GM21528 (cell line): ENCODE data around the gene CHN2.
"Not testable (repeated sequence)": the region's sequence is repeated elsewhere in the genome, so short reads cannot be mapped to it uniquely, and the experiment has no call there.

Experiments
- ATAC-seq: cut with Tn5 transposase; IDR thresholded peaks from one replicate; pipeline ENCODE4 v1.9.1; 2021; ENCODE audit warnings: mild to moderate bottlenecking, moderate library complexity; ENCODE audit not compliant: unreplicated experiment, low FRiP score

Gene CHN2

DNA sequence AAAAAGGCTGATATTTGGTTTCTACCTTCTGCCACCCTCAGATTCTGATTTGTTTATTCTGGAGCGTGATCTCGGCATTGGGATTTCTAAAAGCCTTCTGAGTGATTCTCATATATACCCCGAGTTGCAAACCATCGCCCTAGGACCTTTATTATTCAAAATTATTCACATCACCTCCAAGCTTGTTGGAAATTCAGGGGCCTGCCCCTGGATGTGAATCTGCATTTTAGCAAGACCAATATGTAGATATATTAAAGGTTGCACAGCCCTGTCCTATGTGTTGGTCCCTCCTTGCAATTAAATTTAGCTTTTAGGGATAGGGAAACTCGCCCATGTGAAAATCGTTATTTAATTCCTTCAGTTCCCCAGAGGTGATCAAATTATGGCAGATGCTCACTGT lies 9.0 kb upstream of the CHN2 start:
- ATAC-seq, result no peak

DNA sequence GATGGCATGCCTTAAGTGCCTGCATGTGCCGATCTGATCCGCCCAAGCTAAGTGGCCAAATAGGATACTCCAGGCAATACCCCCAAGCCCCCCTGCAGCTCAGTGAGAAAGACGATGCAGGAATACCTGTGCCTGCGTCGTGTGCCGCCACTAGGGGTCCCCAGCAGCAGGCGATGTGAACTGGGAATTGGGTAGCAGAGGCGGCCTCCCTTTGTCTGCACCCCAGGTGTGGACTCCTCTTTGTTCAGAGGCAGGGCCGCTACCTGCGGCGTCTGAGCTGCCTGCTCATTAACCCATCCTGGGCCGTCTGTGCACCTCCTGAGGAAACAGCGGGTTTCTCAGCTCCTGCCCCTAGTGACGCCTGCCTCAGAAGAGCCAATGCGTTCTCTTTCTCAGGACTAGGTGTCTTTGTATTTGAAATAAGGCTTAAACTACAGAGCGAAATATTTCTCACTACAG lies 4.8 kb upstream of the CHN2 start:
- ATAC-seq, result no peak

DNA sequence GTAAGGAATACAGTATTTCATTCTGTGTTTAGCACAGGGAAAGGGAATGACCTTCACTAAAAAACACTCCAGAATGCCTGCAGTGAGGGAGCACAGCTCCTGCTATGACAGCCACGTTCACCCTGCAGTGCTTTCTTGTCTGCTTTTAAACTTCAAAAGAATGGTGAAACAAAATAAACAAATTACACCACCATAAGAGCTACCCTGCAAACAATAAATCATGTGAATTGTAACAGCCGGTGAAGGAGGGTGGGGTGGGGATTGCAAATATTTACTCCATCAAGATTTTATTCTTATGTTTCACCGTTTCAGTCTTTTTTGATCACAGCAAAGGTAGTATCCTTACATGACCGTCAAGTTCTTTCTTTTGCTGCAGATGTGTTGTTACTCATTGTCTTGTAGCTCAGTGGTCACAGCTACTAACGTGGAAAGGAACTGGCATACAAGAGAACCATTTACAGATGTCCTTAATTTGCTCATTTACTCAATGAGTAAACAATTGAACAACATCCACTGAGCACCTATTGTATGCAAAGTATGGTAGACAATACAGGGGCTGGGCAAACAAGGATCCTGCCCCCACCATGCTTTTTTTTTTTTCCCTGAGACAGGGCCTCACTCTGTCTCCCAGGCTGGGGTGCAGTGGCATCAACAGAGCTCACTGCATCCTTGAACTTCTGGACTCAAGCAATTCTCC lies 4.1 kb upstream of the CHN2 start:
- no peak for ATAC-seq

DNA sequence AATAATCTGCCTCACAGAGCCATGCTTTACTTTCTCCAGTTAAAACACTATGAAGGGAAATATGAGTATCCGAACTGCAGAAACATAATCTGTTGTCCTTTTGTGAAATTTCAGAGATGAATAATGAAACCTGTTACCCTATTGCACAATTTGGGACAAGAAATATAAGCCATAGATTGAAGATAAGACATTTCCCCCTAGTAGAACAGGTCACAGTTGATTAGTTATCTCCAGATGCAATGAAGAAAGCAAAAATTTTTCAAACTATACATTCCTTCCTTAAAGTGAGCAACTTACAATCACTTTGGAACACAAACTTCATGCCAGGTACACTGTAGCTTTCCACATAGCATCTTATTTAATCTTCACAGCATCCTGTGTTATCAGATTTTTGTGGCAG lies 2.3 kb upstream of the CHN2 start:
- ATAC-seq, result no peak

DNA sequence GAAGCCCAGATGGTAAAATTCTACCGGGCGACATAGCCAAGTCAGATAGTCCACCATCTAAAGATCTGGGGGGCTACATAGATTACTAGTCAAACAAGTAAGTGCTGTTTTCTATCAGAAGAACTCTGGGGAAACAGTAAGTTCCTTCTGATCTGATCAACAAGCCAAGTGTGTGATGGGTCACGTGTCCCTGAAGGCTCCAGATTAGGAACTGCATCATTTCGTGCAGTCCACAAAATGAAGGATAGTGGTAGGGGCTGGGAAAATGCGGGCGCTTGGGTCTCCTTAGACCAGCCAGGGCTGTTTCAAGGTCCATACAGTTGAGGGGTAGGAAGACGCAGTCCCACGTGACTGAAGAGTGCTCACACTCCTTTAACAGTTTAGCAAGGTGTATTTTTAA lies 1.8 kb upstream of the CHN2 start:
- no peak for ATAC-seq

DNA sequence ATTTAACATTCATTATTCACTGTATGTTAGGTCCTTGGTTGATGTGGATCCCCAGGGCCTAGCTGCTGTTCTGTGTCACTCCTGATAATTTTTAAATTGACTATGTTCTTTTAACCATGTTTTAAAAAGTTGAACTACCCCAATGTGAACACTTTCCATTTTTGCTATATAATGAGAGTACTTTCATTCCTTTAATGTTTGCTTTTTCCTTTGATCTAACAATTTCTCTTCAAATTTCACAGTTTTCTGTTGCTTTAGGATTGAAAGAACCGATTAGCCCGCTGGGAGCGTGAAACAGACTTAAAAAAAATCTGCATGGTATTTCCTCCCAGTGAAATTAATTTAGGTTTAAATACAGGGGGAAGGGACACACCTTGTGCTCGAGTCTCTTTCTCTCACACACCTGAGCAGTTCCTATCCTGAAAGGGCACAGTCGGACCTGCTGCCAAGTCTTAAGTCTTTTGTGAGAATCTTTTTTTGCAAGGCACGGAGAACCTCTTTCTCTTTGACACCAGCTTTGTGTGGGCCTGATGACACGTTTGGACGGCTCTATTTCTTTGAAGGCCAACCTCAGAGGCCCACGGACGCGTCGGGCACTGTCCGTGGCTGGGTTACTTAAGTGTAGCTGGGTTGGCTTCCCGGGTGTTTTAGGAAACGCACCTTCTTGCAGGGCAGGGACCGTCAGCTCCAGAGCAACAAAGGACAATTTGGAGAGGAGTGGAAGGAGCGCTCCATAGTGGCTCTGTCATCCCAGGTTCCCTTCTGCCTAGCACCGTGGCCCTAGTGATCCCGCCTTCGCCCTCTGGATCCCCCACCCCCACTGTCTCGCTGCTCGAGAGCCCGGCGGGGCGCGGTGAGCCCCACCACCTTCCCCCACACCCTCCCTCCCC lies 1.0 kb upstream of the CHN2 start:
- ATAC-seq, result no peak

DNA sequence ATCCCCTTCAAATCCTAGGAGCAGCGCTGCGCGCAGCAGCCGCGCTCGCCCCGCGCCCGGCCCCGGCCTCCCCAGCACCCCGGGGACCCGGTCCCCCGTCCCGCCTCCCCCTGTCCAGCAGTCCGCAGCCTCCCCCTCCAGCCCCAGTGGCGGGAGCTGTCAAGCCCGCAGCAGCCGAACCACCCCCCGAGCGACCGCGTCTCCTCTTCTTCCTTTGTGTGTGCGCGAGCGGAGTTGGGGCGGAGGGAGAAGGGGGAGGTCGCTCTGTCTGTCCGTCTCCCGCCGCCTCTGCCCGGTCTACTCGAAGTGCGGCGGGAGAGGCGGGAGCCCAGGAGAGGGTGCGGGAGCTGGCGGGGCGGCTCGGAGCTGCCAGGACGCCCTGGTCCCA lies 375 bp upstream of the CHN2 start:
- no peak for ATAC-seq

DNA sequence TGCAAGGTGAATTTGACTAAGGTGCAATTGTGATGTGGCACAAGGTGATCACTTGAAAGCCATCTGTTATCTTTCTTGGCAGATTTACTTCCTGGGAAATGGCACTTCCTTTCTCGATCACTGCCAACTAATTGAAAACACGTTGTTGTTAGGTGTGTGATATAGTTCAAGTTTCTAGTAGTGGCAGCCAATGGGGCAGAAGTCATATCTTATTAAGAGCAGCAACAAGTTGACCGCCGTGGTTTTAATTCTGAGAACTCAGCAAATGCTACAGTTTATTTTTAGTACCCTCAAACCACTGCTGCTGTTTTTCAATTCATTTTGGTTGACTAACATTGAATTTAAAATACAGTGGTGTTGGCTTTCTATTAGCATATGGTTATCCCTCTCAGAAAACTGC lies 1.6 kb downstream of the CHN2 start:
- no peak for ATAC-seq

DNA sequence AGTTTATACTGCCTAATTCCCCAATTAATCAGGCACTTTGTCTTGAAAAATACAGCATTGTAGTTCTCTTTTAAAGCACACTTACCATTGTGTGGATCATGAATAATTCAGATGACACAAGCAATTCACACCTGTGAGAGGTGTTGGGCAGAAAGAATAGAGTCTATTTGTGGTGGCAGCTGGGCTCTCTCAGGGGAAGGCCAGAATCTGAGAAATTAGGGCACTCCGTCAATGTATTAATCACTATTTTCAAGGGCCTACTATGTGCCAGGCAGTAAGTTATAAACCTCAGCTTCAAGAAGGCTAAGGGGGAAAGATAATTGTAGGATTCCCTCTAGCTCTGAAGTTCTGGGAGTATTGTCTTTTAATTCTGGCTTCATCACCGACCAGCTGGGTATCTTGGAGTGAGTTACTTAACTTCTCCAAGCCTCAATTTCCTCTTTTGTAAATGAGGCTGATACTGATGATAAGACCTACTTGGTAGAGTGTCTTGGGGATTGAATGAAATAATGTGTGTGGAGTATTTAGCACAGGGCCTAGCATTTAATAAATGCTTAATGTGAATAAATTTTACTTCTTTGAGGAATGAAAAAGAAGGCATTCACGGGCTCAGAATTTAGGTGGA lies 2.5 kb downstream of the CHN2 start:
- no peak for ATAC-seq

DNA sequence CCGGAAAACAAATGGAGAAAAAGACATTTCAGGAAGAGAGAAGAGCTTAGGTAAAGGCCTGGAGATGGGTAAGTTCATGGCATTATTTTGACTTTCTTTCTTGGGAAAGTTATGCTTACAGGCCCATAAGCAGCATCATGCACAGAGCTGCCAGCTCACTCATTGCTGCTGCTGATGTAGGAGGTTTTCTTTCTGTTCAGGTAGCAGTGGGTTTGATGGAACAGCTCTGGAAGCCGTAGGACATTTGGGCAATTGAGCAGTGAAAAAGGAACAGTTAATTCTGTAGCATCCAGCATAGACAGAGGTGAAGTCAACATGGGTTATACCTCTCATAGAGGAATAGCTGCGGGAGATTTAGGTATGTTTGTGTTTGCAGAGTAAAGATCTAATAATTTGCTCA lies 3.3 kb downstream of the CHN2 start:
- no peak for ATAC-seq

DNA sequence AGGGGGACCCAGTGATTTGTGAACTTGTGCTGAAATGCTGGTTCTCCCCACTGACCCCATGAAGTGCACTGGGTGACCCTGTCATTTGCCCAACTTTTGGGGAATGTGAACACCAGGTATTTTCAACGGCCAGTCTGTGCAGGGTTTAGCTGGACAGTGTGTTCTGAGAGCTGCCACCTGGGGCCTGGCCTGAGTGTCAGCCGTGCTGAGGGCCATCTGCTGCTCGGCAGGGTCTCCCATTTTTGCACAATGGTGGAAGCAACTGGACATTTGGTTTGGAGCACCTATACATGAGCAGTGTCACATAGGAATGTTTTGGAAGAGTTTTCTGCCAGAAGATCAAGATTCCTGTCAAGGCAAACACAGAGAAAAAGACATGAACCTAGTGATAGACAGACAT lies 5.2 kb downstream of the CHN2 start:
- ATAC-seq, result no peak

DNA sequence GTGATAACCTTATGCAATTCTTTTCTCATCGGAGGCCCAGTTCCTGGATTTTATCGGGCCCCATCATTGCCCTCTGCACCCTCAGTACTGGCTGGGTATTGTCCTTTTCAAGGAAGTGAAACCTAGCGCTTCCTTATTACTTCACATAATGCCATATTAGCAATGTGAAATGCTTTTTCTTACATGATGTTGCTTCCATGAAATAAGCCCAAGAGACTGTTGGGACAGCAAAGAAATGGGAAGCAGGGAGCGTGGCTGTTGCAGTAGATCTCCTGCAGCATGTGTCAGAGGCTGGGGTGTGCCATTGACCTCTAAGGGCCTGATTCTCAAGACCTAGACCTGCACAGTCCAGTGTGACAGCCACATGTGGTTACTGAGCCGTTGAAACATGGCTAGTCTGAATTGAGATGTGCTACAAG lies 8.1 kb downstream of the CHN2 start:
- no peak for ATAC-seq

DNA sequence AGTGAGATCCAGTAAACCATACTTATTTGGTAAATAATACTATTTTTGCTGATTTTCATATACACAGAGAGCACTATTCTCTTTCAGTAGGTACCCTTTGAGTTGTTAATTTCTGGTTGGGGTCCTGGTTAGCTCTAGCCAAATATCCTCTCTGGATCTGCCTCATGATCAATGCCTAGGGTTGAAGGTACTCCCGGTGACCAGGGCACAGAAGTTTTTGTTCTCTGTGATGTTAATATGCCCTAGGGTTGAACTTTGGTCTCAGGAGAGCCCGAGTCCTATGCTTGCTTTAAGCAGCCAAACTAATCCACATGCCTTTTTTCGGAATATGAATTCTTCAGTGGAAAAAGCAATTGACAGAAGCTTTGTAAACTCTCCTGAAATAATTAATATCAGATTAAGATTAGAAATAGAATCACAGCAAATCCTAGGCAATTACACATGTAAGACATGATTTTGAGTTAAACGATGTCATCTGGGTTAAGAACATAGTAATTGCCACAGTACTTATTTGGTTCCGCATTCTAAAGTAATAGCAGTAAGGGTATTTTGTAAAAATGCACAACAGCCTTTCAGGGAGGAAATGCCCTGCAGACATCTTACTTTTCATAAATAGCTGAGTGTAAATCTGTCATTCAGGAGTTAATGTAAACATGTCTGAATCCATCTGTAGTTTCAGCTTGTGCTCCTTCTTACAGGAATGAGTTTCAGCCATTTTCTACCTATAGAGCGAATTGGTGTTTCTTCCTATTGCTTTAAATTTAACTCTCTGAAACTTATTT lies 10.1 kb downstream of the CHN2 start:
- ATAC-seq, result no peak

DNA sequence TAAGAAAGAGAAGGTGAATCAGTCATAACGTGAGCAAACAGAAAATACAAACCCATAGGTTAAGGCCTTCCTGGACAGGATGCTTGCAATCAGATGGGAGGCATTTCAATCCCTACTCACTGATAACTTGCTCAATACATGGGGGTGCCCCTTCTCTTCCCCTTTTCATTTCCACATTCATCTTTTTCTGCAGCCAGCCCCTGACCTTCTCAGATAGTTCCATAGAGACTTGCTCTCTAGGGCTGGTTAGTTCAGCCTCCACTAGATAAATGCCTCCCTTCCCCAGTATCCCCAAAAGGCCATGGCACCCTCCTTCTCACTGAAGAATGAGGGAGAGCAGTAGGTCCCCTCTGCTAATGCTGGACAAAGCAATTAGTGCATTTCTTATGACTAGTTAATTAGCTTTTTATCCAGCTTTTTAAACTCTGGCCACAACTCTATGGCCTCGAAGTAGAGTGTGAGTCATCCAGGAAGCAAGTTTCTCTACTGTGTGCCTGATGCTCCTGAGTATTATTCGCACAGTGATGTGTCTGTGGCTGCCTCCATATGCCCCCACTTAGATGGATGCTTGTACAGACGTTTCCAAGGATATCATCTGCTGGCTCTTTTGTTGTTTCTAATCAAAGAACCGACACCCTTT lies 12.7 kb downstream of the CHN2 start:
- no peak for ATAC-seq

DNA sequence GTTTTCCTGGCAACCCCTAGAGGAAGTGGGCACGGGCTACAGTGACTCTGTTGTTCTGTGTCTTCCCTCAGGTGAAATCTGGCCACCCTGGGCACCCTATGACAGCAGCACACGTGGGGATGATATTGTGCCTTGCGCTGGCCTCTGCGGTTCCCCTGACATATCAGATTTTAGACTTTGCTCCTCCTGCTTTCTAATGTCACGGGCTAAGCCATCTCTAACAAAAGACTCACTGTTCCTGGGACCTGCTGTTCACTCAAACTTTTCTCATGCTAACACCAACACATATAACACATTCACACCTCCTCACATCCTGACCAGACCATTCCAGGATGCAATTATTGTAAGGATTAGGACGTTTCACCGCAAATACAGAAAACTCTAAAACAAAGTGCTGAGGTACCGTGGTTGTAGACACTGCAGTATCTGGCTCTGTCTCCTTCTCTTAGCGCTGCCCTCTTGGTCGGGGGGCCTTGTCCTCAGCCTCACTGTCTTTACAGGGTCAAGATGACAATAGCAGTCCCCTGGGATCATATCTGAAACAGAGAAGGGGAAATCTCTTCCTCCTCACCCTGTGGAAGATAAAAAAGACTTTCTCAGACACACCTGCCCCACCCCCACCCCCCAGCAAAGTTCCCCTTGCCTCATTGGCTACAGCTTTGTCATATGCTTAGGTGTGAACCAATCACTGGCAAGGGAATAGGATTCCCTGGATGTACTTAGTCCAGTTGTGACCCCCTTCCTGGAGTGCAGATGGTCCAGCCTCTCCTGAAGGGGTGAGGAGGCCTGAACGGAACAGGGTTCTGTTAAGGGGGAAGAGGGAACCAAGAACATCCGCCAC lies 14.1 kb downstream of the CHN2 start:
- no peak for ATAC-seq

DNA sequence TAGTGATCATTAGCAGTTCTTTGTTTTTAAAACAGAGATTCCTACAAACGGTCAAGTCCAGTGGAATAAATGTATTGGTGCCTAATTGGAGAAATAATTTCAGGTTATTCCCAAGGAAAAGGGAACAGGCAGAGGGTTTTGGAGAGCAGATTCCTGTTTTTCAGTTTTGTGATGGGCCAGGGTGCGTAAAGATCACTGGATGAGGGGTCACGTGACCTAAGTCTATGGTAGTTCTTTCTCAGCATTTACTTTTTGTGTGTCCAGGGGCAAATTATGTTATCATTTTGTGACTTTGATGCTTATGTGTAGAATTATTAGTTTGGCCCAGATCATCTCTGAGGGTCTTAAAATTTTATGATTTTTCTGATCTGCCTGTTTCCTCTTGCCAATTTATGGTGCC lies 15.2 kb downstream of the CHN2 start:
- no peak for ATAC-seq

DNA sequence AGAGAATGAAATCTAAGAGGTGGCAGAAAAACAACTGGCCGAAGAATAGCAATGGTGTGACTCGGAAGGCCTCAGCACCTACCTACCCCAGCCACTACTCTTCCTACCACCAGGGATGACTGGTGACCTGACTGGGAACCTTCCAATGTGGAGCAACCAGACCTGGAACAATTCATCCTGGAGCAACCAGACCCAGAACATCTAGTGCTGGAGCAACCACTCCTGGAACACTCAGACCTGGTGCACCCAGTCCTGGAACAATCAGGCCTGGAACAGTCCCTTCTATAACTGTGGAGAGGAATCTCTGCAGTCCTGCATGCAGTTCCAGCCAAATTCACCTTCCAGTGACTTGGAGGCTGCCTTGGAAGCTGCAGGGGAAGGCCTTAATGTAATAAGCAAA lies 18.2 kb downstream of the CHN2 start:
- not testable (repeated sequence) for ATAC-seq

DNA sequence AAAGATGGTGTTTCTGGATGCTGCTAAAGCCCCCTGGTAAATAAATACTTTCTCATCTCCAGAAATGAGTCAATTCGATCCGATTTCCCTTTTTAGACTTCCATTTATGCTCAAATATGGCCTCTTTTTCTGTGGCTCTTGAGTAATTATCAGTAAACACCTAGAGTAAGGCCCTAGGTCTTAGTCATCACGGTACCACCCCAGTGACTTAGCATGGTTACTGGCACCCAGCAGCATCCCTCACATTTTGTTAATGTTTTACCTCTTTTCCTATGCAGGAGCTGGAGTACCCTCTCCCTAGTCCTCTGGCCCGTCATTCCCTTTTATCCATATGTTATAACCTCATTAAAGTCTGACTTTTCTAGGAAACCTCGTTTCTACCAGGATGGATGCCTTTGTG lies 19.5 kb downstream of the CHN2 start:
- no peak for ATAC-seq

DNA sequence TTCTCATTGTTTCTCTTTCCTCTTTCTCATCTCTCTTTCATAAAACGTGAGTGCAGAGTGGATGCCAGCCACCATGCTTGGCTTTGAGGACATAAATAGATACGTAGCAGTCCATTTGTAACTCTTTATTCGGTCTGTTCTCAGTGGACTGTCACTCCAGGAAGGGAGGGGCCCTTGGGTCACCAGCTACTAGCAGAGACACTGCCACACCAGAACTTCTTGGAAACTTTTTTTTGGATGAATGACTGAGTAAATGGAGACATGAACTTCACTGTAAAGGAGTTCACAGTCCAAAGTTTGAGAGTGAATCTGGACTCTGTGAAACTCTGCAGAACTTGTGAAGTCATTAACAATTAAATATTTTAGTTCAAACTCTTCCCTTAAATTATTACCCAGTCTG lies 20.2 kb downstream of the CHN2 start:
- no peak for ATAC-seq
